Measurements from ENCODE around the gene GMPR2. TPM values are rescaled to one million over a fixed set of nuclear protein-coding genes. Genes with fewer than 3 reads are reported as not detected.

The GMPR2 gene
- total and polyA plus RNA-seq, 2 of the 13 experiments (the other 11 are each of a cell fraction or from before 2014, with no cell fraction given), result 210 to 273 TPM

DNA sequence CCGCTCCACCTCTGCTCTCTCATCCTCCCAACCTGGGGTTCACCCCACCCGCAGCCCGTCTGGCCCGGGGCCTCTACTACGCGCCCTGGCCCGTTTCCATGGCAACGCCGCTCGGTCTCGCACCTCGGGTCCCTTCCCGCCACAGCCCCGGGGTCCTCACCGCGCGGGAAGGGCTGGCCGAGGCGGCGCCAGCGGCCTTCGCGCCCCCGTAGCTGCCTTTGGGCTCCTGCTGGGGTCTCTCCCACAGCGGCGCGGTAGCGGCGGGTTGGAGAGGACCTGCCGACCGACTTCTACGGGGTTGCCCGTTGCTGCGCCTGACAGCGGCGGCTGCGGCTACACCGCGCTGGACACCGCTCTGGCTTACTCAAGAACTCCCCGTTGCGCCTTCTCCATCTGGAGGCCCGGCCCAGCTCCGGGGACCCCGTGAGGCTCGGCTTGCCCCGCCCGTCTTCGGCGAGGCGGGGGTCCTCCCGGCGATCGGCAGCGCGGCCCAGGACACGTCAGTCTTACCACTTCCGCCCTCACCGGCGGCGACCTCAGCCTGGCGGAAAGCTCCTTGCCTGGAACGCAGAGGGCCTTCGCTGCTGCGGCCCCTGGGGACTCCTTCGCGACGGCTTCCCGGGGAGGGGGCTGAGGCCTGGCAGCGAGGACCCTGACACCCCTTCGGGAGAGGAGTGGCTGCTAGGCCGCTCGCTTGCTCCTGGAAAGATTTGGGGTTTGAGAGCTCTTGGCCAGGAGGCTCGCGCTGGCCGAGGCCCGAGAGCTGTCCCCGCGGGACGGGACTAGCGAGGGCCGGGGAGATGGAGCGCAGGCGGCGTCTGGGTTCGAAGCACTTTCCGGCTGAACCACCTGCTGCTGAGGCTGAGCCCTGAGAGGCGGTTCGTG lies 37.3 kb upstream of the GMPR2 start, which contains the start of gene TM9SF1 (continued):
- TF ChIP-seq, protein P1, sequence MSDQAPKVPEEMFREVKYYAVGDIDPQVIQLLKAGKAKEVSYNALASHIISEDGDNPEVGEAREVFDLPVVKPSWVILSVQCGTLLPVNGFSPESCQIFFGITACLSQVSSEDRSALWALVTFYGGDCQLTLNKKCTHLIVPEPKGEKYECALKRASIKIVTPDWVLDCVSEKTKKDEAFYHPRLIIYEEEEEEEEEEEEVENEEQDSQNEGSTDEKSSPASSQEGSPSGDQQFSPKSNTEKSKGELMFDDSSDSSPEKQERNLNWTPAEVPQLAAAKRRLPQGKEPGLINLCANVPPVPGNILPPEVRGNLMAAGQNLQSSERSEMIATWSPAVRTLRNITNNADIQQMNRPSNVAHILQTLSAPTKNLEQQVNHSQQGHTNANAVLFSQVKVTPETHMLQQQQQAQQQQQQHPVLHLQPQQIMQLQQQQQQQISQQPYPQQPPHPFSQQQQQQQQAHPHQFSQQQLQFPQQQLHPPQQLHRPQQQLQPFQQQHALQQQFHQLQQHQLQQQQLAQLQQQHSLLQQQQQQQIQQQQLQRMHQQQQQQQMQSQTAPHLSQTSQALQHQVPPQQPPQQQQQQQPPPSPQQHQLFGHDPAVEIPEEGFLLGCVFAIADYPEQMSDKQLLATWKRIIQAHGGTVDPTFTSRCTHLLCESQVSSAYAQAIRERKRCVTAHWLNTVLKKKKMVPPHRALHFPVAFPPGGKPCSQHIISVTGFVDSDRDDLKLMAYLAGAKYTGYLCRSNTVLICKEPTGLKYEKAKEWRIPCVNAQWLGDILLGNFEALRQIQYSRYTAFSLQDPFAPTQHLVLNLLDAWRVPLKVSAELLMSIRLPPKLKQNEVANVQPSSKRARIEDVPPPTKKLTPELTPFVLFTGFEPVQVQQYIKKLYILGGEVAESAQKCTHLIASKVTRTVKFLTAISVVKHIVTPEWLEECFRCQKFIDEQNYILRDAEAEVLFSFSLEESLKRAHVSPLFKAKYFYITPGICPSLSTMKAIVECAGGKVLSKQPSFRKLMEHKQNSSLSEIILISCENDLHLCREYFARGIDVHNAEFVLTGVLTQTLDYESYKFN (CRISPR knock-in tag; conservative IDR thresholded peaks at IDR 0.05), result peak; percentile 81
- TF ChIP-seq, protein P2, sequence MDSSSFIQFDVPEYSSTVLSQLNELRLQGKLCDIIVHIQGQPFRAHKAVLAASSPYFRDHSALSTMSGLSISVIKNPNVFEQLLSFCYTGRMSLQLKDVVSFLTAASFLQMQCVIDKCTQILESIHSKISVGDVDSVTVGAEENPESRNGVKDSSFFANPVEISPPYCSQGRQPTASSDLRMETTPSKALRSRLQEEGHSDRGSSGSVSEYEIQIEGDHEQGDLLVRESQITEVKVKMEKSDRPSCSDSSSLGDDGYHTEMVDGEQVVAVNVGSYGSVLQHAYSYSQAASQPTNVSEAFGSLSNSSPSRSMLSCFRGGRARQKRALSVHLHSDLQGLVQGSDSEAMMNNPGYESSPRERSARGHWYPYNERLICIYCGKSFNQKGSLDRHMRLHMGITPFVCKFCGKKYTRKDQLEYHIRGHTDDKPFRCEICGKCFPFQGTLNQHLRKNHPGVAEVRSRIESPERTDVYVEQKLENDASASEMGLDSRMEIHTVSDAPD (CRISPR knock-in tag; IDR thresholded peaks at IDR 0.05), result peak; percentile 97
- TF ChIP-seq PCBP1 (IDR thresholded peaks at IDR 0.05; ENCODE audit: borderline replicate concordance, low read depth, low read length), result peak; percentile 99
- TF ChIP-seq ZKSCAN8 (CRISPR knock-in tag; IDR thresholded peaks at IDR 0.05; ENCODE audit: borderline replicate concordance), result peak; percentile 93; the same call in 1 of the 2 replicates
- peak; percentile 97 for TF ChIP-seq MEIS2 (CRISPR knock-in tag; IDR thresholded peaks at IDR 0.05)
- TF ChIP-seq RFX3 (CRISPR knock-in tag; IDR thresholded peaks at IDR 0.05), result peak; percentile 96
- peak; percentile 99 for TF ChIP-seq HIVEP1 (CRISPR knock-in tag; IDR thresholded peaks at IDR 0.05)
- peak; percentile 73; the same call in 1 of the 2 replicates for TF ChIP-seq HNRNPL (IDR thresholded peaks at IDR 0.05; ENCODE audit: low read depth, low read length)
- peak; percentile 94 for TF ChIP-seq KDM4B (CRISPR knock-in tag; IDR thresholded peaks at IDR 0.05)
- TF ChIP-seq PHF8 (CRISPR knock-in tag; IDR thresholded peaks at IDR 0.05), result peak; percentile 100
- peak; percentile 98 for TF ChIP-seq ZNF235 (CRISPR knock-in tag; IDR thresholded peaks at IDR 0.05; ENCODE audit: borderline replicate concordance)
- peak; percentile 96 for TF ChIP-seq ZNF333 (CRISPR knock-in tag; IDR thresholded peaks at IDR 0.05; ENCODE audit: borderline replicate concordance)
- peak; percentile 99 for TF ChIP-seq ZNF790 (CRISPR knock-in tag; IDR thresholded peaks at IDR 0.05; ENCODE audit: borderline replicate concordance)
- peak; percentile 100 for TF ChIP-seq TOPORS (CRISPR knock-in tag; IDR thresholded peaks at IDR 0.05)
- TF ChIP-seq MBNL3 (CRISPR knock-in tag; conservative IDR thresholded peaks at IDR 0.05), result no peak
- TF ChIP-seq GABPA (IDR thresholded peaks at IDR 0.05; ENCODE audit: low read depth, low read length), result no peak
- TF ChIP-seq GABPA (CRISPR knock-in tag; IDR thresholded peaks at IDR 0.05; ENCODE audit: low read depth), result no peak
- peak; percentile 99 for TF ChIP-seq ASH2L (IDR thresholded peaks at IDR 0.05; ENCODE audit: insufficient read length, low read depth, low read length)
- no peak for TF ChIP-seq ZNF558 (CRISPR knock-in tag; IDR thresholded peaks at IDR 0.05; ENCODE audit: borderline replicate concordance)
- TF ChIP-seq ARID2 (CRISPR knock-in tag; IDR thresholded peaks at IDR 0.05; ENCODE audit: borderline replicate concordance), result peak; percentile 95
- TF ChIP-seq, protein P3, sequence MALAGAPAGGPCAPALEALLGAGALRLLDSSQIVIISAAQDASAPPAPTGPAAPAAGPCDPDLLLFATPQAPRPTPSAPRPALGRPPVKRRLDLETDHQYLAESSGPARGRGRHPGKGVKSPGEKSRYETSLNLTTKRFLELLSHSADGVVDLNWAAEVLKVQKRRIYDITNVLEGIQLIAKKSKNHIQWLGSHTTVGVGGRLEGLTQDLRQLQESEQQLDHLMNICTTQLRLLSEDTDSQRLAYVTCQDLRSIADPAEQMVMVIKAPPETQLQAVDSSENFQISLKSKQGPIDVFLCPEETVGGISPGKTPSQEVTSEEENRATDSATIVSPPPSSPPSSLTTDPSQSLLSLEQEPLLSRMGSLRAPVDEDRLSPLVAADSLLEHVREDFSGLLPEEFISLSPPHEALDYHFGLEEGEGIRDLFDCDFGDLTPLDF (CRISPR knock-in tag; IDR thresholded peaks at IDR 0.05), result peak; percentile 96
- no peak for TF ChIP-seq ZSCAN30 (CRISPR knock-in tag; IDR thresholded peaks at IDR 0.05)
- TF ChIP-seq TP53 (CRISPR knock-in tag; conservative IDR thresholded peaks at IDR 0.05), result peak; percentile 43
- no peak for TF ChIP-seq ZNF562 (CRISPR knock-in tag; IDR thresholded peaks at IDR 0.05; ENCODE audit: borderline replicate concordance)
- TF ChIP-seq ZNF556 (CRISPR knock-in tag; IDR thresholded peaks at IDR 0.05; ENCODE audit: borderline replicate concordance), result peak; percentile 95
